Stimulated activated CD4-positive, alpha-beta T cell treated with anti-CD3 and anti-CD28 coated beads, Interleukin-4, amount 100 ng/mL, for 4 hours (primary cell): ENCODE data around the gene USP3.

Experiments
- DNase-seq, 2 experiments: peaks; one replicate each; pipeline ENCODE4 v3.0.0-alpha.2; 2020

The USP3 gene

DNA sequence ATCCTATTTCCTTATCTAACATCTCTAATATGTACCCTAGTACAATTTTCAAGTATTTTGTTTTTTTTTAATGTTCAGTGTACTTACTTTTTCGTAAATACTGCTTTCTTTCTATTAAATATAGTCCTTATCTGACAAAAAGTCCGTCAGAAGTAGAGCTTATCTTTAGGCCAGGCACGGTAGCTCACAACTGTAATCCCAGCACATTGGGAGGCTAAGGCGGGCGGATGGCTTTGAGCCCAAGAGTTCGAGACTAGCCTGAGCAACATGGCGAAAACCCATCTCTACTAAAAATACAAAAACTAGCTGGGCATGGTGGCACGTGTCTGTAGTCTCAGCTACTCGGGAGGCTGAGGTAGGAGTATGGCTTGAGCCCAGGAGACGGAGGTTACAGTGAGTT lies 41.1 kb downstream of the USP3 start:
- DNase-seq: no peak

DNA sequence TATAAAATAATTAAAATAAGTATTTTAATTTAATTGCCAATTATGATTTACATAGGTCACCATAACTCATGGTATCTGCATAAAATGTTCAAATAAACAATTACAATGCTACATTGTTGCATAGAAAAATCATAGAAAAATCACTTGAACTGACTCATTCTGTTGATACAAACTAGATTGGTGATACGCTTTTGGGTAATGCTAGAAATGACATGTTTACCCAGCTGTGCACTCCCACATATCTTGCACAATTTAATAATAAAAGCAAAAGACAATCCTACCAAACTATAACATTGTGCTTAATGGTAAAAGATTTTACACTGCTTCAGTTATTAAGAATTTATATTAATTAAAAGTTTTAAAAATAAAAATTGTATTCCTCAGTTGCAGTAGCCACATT lies 47.0 kb downstream of the USP3 start:
- DNase-seq: no peak

DNA sequence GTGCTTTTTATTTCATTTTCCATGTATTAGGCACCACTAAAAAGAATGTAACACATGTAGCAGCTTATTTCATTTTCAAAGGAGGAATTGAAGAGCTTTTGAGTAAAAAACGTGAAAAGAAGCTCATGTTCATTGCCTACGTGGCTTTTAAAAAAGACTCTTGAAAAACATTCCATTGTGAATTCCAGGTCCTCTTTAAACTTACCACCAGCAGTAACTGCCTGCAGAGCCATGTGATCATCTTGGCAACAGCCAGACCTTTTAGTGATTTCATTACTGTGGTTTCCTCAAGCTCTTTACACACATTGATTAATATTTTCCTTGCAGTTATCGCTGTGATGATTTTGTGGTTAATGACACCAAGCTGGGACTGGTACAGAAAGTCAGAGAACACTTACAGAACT lies 49.0 kb downstream of the USP3 start:
- DNase-seq: no peak

DNA sequence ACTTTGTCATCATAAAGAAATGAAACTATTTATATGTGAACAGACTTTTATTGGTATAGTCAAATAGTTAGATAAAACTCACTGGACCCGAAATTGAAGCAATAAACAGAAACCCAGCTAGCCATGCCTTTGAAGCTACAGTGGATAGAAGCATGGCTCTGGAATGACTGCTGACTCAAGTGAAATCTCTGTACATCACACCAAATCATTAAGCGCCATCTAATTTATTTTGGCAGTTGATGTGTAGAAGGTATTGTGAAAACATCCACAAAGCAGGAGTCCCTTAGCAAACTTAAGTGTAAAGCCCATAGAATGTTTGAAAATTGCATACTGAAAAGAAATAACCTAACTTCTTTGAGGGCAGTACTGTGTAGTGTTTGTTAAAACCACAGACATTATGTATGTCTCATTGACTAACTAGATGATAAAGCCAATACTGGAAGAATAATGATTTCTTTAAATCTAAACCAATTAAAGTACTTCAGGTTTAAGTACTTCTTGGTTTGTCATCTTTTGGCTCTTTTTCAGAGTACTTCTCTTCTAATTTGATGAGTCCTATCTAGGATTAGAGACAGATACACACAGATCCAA lies 50.0 kb downstream of the USP3 start:
- DNase-seq: no peak

DNA sequence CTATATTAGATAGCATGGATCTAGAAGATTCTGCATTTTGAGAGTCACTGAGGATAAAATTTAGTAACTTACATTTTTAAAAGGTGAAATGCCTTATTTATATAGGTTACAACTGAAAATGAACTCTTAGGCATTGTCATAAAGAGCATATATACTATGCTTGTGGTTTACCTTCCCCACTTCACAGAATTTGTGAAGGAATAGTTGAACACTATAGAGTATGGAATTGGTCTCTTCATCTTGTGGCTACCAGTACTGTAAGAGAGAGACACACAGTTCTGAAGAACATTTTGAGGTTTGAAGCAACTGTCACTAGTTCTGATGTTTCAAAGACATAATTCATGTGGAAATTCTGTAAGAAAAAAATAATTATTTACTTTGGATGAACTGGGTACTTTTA lies 51.1 kb downstream of the USP3 start:
- no peak for DNase-seq

DNA sequence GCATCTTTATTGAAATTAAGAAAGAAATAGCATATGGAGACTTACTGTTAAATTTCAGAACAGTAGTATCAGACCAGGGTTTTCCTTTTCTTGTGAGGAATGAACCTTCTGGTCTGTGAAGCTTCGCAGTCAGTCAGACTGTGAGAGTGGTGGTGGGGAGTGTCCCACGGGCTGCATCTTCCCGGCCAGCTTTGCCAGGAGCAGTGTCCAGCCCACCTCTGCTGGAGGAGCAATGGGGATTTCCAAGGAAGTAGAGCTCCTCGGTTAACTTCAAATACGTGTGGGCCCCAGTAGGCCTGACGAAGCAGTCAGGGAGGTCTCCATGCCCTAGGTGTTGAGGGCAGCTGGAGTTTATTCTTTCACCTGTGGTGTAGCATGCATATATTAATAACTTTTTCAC lies 51.9 kb downstream of the USP3 start:
- no peak for DNase-seq

DNA sequence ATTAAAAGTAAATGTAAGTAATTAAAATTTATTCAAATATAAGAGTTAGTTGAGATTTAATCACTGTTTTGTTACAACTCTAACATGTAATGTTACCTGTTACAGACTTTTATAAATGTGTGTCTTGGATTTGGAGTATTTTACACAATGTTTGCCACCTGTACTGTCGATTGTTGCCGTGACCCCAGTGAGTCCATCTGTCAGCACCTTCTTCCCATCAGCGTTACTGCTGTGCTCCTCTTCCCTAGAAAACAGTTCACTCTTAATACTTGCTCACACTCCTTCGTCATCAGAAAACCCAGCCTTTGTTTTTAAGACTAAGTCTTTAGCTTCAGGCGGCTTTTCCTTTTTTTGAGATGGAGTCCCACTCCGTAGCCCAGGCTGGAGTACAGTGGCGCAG lies 52.3 kb downstream of the USP3 start:
- no peak for DNase-seq

DNA sequence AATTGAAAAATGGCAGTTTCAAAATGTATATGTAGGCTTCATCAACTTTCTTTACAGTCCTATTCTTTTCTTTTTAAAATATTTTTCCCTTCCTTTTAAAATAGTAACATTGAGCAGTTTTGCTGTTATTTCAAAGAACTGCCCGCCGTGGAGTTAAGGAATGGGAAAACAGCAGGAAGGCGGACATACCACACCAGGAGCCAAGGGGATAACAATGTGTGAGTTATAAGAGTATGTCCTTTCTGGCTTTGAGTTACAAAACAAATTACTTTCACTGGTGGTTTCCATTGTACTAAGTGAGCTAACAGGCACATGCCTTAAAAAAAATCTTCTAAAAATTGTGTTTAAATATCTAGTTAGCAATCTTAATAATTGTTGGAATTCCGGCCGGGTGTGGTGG lies 55.4 kb downstream of the USP3 start:
- no peak for DNase-seq

DNA sequence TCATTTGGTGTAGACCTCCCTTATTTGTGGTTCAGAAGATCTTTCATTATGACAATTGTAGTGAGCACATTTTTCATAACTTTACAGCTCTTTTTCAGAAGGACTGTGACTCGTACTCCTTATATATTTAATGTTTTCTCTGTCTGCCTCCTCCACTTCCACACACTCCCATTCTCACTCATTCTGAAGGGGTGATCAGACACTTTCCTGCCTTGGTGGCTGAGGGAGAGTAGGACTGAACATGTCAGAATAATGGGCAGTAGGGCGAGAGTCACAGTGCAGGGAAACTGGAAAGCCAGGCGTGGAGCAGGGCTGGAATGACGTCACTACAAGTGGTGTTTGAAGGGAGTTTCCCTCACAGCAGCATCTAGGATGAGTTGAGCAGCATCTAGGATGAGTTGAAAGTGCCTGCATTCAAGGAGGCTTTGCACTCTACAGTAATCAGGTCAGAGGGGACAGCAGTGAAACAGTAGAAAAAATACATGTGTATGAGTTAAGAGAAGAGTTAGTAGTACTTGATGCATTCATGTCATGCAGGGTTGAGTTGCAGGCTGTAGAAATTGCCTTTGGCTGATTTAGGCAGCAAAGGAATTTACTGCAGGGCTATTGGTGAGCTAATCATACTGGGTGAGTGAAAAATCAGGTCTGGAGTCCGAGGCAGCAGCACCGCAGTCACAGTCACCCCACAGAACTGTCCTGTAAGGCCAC lies 56.5 kb downstream of the USP3 start:
- peak in 1 of 2 experiments; percentile 23 for DNase-seq

DNA sequence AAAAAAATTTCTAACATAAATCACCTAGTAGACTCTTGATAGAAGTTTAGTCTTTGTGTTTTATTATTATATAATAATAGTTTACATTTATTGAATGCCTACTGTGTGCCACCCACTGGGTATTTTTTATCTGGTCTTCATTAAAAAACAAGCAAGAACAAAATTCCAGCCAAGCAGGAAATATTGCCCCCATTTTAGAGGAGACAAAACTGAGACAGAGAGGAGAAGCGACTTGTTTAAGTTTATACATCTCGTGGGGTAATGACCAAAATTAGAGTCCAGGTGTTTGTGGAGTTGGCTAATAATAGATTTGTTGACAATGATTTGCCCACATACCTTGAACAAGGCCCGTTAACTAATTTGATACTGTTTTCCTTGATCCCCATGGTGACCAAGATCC lies 59.7 kb downstream of the USP3 start:
- no peak for DNase-seq

DNA sequence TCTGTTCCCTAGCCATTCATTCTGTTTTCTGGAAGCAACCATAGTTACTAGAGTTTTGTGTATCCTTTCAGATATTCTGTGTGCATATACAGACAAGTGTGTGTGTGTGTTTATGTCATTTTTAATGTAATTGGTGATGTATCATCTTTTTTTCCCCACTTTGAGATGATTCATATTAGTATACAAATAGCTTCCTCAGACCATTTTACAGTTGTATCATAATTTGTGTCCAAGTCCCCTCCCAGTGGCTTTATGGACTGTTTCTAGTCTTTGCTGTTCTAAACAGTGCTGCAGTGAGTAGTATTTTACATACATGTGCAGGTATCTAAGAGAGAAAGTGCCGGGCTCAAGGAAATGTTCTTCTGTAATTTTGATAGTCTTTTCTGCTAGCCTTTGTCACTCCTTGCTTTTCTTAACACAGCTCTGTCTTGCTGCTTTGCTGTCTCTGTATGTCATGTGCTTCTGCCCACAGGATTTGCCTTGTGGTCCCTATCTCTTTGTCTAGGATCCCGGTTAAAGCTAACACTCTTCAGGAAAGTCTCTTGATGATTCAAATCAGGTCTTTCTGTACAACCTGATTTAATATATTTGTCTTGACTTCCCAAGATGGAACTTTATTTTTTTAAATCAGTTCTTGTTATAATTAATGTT lies 61.3 kb downstream of the USP3 start:
- DNase-seq: no peak

DNA sequence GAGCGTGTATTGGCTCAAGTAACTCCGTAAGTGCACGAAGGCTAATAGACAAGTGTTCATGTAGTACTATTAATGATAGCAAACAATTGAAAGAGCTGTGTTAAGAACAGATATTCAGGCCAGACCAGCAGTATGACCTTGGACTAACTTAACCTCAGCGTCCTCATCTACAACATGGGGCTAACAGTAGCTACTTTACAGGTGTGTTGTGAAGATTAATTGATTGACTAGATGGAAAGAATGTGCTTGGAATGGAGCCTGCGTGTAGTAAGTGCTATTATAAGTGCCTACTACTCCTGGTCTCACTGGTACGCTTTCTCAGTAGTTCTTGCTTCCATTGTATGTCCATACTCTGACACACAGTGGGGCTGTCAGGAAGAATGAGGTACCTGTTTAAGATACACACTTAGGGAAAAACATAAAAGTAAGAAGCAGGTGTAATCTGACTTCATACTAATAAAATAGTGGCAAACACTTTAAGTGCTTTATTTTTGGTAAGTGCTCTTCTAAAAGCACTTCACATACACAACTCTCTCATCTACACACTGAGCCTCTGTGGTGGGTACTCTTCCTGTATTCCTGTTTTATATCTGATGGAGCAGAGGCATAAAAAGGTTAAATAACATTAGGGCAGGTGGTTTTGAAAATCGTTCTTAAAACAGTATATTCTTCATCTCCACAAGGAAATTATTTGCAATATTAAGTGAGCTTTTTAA lies 68.5 kb downstream of the USP3 start:
- no peak for DNase-seq

DNA sequence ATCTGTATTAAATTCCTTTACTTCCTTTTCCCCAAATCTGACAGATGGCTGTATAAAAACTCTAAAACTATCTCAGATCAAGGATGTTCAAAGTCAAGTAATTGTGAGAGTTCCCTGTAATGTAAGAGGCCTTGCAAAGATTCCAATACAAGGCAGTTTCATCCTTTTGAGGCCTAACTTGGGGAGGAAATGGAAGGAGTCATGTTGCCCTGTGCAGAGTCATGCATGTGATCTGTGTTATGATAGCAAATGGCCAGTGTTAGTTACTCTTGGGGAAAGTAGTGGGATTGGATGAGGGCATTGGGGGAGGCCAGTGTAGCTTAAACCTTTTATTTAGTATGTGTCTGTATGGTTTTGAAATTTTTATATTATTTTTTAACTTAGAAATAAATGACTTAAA lies 69.1 kb downstream of the USP3 start:
- DNase-seq: no peak

DNA sequence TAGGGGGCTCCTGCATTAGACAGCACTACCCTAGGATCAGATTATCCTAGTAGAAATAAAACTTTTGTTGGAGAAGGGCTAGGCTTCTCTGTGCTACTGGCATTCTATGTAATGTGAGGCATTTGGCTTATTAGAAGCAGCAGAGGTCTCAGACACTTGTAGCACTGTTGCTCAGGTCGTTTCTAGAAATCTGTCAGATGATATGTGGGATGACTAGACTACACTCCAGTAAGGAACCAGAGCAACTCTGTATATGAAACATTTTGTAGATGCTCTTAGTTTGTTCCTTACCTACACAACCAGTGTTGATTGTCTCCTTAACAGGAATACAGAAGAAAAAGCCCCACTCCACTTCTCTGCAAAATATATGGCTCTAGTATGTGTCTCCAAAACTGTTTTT lies 70.9 kb downstream of the USP3 start:
- no peak for DNase-seq

DNA sequence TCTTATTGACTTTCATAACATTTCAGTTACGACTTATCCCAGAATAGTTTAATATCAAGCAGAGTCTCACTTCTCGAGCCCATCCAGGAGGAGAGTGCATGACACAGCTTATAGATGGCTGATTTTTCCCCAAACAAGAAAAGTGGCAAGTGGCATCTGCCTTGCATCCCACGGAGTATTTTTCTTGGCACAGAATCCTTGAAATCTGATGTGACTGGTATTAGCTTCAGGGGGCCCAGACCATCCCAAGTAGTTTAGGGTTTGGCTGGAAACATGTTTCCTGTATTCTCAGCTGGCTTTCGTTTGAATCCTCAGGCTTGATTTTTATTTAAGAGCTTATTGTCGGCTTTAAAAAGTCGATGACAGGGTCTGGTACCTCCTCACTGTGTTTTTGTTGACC lies 72.0 kb downstream of the USP3 start:
- no peak for DNase-seq

DNA sequence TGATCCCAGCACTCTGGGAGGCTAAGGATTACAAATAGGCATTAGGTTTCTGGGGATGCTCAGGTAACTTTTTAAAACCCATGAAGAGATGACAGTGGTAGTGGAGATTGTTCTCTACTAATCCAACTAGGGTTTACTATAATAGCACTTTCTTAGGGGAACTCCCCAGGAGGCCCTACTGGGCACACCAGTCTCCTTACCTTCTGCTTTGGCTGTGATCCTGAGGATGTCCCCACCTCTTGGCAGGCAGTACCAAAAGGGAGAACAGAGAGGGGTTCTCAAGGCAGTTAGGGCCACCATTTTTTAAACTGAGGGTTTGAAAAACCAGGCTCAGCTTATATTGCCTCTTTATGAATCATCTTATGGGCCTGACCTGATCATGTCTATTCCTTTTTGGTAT lies 77.8 kb downstream of the USP3 start:
- DNase-seq: no peak

DNA sequence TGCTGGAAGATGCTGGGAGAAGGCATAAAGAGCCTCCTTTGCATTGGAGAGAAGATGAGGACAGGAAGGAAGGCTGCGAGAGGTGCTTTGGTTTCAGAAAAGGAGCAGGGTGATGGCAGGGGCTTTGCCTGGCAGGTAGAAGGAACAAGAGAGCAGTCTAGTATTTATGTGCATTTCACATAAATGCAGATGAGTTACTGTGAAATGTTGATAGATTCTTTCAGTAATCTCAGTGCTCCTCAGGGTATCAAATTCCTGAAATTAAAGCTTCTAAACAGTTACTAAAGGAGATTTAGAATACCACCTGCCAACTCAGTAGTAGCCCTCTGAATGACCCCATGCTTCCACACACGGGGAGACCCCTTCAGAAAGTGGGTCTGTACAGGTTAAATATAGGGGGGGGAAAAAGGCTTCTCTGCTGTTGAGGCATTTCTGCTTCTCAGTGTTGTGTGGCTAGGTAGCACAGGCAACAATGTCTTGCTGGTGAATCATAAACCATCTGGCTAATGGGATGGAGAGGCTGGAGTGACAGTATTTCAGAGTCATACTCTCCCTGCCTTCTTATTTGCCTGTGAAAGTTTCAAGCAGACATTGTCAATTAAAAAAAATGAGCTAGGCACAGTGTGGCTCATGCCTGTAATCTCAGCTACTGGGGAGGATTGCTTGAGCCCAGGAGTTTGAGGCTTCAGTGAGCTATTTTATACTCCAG lies 78.5 kb downstream of the USP3 start:
- DNase-seq: no peak

DNA sequence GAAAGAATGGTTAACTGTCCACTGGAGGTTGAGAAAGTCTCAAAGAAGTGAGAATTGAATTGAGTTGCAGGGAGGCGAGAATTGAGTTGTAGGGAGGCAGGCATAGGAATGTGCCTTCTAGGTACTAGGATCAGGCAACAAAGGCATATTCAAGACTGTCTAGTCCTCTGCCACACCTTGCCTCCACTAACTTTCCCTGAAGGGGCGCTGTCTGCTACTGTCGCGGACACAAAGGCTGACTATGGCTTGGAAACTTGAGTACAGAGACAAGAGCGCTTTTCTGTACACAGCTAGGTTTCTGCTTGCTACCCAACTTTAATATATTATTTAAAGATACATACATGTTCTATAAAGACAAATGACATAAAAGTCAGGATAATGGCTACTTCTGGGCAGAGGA lies 82.4 kb downstream of the USP3 start:
- DNase-seq: no peak

DNA sequence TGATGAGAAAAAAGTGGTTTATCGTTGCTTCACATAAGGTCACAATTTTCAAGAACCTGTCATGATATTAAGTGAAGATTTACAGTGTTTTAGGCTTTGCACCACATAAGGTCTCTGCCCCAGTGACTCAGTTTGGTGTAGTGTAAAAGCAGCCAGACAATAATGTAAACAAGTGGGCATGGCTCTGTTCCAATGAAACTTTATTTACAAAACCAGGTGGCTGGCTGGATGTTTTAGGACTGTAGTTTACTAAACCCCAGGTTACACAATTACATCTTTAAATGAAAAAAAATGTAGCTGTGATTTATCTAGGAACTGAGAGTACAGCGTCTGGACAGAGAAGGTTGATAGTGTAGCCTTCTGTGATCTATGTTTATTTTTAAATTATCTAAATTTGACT lies 83.1 kb downstream of the USP3 start:
- no peak for DNase-seq

DNA sequence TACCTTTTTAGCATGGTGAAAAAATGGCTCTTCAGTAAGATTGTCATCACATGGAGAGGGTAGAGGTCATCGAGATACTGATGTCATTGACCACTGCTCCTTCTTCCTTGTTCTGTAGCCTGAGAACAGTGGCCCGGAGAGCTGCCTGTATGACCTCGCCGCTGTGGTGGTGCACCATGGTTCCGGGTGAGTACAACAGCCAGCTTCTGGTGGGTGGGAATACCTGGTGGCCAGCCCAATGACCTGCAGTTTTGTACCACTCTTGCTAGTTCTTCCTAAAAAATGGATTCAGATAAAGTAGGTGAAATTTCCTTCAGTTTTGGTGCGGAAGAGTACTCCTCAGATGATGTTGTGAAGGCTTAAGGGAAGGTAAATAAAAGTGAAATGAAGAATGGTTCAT lies 84.4 kb downstream of the USP3 start:
- no peak for DNase-seq

DNA sequence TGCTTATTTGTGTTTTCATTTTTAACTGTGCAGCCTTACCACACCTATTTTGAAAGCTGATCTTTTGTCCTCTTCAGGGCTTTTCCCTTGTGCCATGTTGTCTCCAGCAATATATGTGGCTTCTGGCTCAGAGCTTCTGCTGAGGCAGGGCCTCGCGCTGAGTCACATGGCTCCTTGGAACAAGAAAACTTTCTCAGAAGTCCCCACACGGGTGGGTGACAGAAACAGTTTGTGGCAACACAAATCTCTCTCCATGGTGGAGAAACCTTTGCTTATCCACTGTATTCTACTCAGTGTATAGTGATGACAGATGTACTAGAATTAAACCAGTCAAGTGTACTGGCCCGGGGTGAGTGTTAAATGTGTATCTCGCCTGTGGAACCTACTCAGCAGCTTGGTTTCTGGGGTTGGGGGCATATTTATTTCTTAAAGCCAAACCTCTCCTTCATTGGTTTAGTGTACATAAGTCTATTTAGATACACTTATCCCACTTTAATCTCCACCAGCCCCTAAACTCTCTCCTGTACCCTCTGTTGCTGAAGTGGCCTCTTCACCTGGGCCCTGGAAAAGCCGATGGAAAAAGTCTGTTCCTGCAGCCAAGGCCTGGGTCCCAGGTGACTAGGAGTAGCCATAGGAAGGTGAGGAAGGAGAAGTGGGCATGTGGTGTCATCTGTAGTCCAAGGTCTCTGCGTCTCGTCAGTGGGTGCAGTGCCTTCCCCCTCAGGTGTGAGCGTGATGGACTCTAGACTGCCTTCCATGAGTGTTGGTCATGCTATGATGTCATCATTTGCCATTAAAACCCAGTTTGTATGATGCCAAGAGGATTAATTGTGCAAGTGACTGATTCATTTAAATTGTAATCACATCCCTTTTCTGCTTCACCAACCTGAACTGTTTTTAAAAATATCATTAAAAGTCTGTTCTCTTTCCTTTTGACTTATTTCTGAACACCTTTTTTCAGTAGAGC lies 89.6 kb downstream of the USP3 start:
- peak in 1 of 2 experiments; percentile 34 for DNase-seq

DNA sequence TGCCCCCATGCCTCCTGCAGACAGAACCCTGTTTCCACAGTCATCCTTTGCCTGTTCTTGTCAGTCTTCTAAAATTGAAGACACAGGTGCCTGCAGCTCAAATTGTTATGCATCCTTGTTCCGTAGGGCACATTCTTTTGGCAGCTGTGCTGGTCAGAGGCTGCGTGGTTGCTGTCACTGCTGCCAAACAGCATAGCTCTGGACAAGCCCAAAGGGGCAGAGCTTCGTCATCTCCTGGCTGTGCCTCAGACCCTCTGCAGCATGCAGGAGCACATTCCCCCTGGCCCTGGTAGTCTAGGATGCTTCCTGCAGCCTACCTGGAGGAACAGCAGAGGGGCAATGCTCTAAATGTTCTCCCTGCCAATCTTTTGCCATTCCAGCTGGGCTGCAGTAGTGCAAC lies 90.7 kb downstream of the USP3 start:
- DNase-seq: no peak
